Stimulated activated effector memory CD8-positive, alpha-beta T cell treated with anti-CD3 and anti-CD28 coated beads, Interleukin-12 subunit alpha, Interleukin-12 subunit beta, amount 100 ng/mL, for 72 hours (primary cell): Measurements from ENCODE around the gene NELL2.

Source experiments
- ATAC-seq: fragments of 150-1000 bp; cut with Tn5 transposase; 2 replicates; pipeline ENCODE4 v1.10.0; 2021
- DNase-seq, 2 donors: peaks; one replicate each; pipeline ENCODE4 v3.0.0; 2021 to 2022; ENCODE audit warnings: low spot score in 2 of 2
- H3K27ac Mint-ChIP-seq: one replicate; pipeline ENCODE4 v1.8.0; 2022; ENCODE audit warnings: mild to moderate bottlenecking, mixed read lengths
- H3K36me3 Mint-ChIP-seq: one replicate; pipeline ENCODE4 v1.8.0; 2022; ENCODE audit warnings: mild to moderate bottlenecking, mixed read lengths
- H3K4me1 Mint-ChIP-seq: one replicate; pipeline ENCODE4 v1.8.0; 2022; ENCODE audit warnings: mixed read lengths
- H3K4me3 Mint-ChIP-seq: one replicate; pipeline ENCODE4 v1.8.0; 2022; ENCODE audit warnings: mild to moderate bottlenecking, mixed read lengths
- H3K9me3 Mint-ChIP-seq: one replicate; pipeline ENCODE4 v1.8.0; 2022; ENCODE audit warnings: mixed read lengths

NELL2 gene

GRCh38 chr12:44654646-44655639 lies 221.2 kb downstream of the NELL2 start:
- H3K9me3 Mint-ChIP-seq = no peaks in the 10 kb centered on the region
- no peak overlapping the region for H3K27ac Mint-ChIP-seq
- H3K4me1 Mint-ChIP-seq = peaks cover 13% of the 10 kb centered on the region
- no peaks in the 10 kb centered on the region for H3K36me3 Mint-ChIP-seq
- H3K4me3 Mint-ChIP-seq = no peak overlapping the region
- DNase-seq = no peak
- ATAC-seq = peak; percentile 37

- no peaks in the 10 kb centered on the region for H3K36me3 Mint-ChIP-seq
- no peak overlapping the region for H3K4me3 Mint-ChIP-seq
- H3K9me3 Mint-ChIP-seq = no peaks in the 10 kb centered on the region
- no peak overlapping the region for H3K27ac Mint-ChIP-seq
- ATAC-seq = peak; percentile 64
- H3K4me1 Mint-ChIP-seq = peaks cover 13% of the 10 kb centered on the region
- no peak for DNase-seq
Observed at GRCh38 chr12:44653861-44654527, 222.1 kb downstream of the NELL2 start.

GRCh38 chr12:44649693-44650092 lies 226.4 kb downstream of the NELL2 start:
- H3K27ac Mint-ChIP-seq = no peak overlapping the region
- peaks cover 11% of the 10 kb centered on the region for H3K4me1 Mint-ChIP-seq
- no peaks in the 10 kb centered on the region for H3K9me3 Mint-ChIP-seq
- ATAC-seq (no peak), DNase-seq (no peak)
- no peaks in the 10 kb centered on the region for H3K36me3 Mint-ChIP-seq
- H3K4me3 Mint-ChIP-seq = no peak overlapping the region

GRCh38 chr12:44647917-44648690 lies 228.0 kb downstream of the NELL2 start:
- ATAC-seq = peak; percentile 47
- H3K27ac Mint-ChIP-seq = no peak overlapping the region
- H3K36me3 Mint-ChIP-seq = no peaks in the 10 kb centered on the region
- H3K9me3 Mint-ChIP-seq = no peaks in the 10 kb centered on the region
- no peaks in the 10 kb centered on the region for H3K4me1 Mint-ChIP-seq
- no peak overlapping the region for H3K4me3 Mint-ChIP-seq
- no peak for DNase-seq

- no peak overlapping the region for H3K27ac Mint-ChIP-seq
- no peaks in the 10 kb centered on the region for H3K4me1 Mint-ChIP-seq
- DNase-seq (no peak), ATAC-seq (no peak)
- no peak overlapping the region for H3K4me3 Mint-ChIP-seq
- H3K36me3 Mint-ChIP-seq = peaks cover 8% of the 10 kb centered on the region
- H3K9me3 Mint-ChIP-seq = no peaks in the 10 kb centered on the region
Observed at GRCh38 chr12:44640427-44641190, 235.5 kb downstream of the NELL2 start.

- ATAC-seq (no peak), DNase-seq (no peak)
- H3K36me3 Mint-ChIP-seq = peaks cover 8% of the 10 kb centered on the region
- no peaks in the 10 kb centered on the region for H3K9me3 Mint-ChIP-seq
- no peaks in the 10 kb centered on the region for H3K4me1 Mint-ChIP-seq
- H3K4me3 Mint-ChIP-seq = no peak overlapping the region
- H3K27ac Mint-ChIP-seq = no peak overlapping the region
Observed at GRCh38 chr12:44637875-44638274, 238.2 kb downstream of the NELL2 start.

GRCh38 chr12:44628180-44628579 lies 247.9 kb downstream of the NELL2 start:
- no peak for DNase-seq
- H3K9me3 Mint-ChIP-seq = no peaks in the 10 kb centered on the region
- H3K27ac Mint-ChIP-seq = no peak overlapping the region
- no peak for ATAC-seq
- no peaks in the 10 kb centered on the region for H3K4me1 Mint-ChIP-seq
- peaks cover 5% of the 10 kb centered on the region for H3K36me3 Mint-ChIP-seq
- no peak overlapping the region for H3K4me3 Mint-ChIP-seq

- H3K9me3 Mint-ChIP-seq = no peaks in the 10 kb centered on the region
- no peak for ATAC-seq
- no peak overlapping the region for H3K27ac Mint-ChIP-seq
- DNase-seq = no peak
- no peaks in the 10 kb centered on the region for H3K4me1 Mint-ChIP-seq
- peaks cover 5% of the 10 kb centered on the region for H3K36me3 Mint-ChIP-seq
- H3K4me3 Mint-ChIP-seq = no peak overlapping the region
Observed at GRCh38 chr12:44627387-44628166, 248.5 kb downstream of the NELL2 start.

- no peaks in the 10 kb centered on the region for H3K9me3 Mint-ChIP-seq
- no peak for ATAC-seq
- no peak overlapping the region for H3K27ac Mint-ChIP-seq
- peaks cover 5% of the 10 kb centered on the region for H3K36me3 Mint-ChIP-seq
- no peak for DNase-seq
- no peak overlapping the region for H3K4me3 Mint-ChIP-seq
- no peaks in the 10 kb centered on the region for H3K4me1 Mint-ChIP-seq
Observed at GRCh38 chr12:44626883-44627282, 249.2 kb downstream of the NELL2 start.

GRCh38 chr12:44618946-44619345 lies 257.2 kb downstream of the NELL2 start:
- H3K4me1 Mint-ChIP-seq = no peaks in the 10 kb centered on the region
- no peak overlapping the region for H3K27ac Mint-ChIP-seq
- H3K4me3 Mint-ChIP-seq = no peak overlapping the region
- ATAC-seq (no peak), DNase-seq (no peak)
- H3K9me3 Mint-ChIP-seq = no peaks in the 10 kb centered on the region
- no peaks in the 10 kb centered on the region for H3K36me3 Mint-ChIP-seq

- H3K4me3 Mint-ChIP-seq = no peak overlapping the region
- H3K27ac Mint-ChIP-seq = no peak overlapping the region
- DNase-seq = no peak
- no peaks in the 10 kb centered on the region for H3K36me3 Mint-ChIP-seq
- ATAC-seq = no peak
- H3K9me3 Mint-ChIP-seq = no peaks in the 10 kb centered on the region
- H3K4me1 Mint-ChIP-seq = no peaks in the 10 kb centered on the region
Observed at GRCh38 chr12:44616402-44616801, 259.7 kb downstream of the NELL2 start.

- no peak overlapping the region for H3K4me3 Mint-ChIP-seq
- ATAC-seq = no peak
Observed at GRCh38 chr12:44611538-44611937, 264.6 kb downstream of the NELL2 start.

GRCh38 chr12:44603701-44604100 lies 272.4 kb downstream of the NELL2 start:
- DNase-seq (no peak), ATAC-seq (no peak)
- no peak overlapping the region for H3K4me3 Mint-ChIP-seq
- no peaks in the 10 kb centered on the region for H3K9me3 Mint-ChIP-seq
- no peak overlapping the region for H3K27ac Mint-ChIP-seq
- peaks cover 20% of the 10 kb centered on the region for H3K36me3 Mint-ChIP-seq
- no peaks in the 10 kb centered on the region for H3K4me1 Mint-ChIP-seq

More at GRCh38 chr12:44611538-44611937, 264.6 kb downstream of the NELL2 start:
- Mint-ChIP-seq H3K36me3 (peaks cover 22% of the 10 kb centered on the region), H3K27ac (no peak overlapping the region), H3K9me3 (no peaks in the 10 kb centered on the region), H3K4me1 (no peaks in the 10 kb centered on the region)
- no peak for DNase-seq

- no peaks in the 10 kb centered on the region for H3K4me1 Mint-ChIP-seq
- ATAC-seq = no peak
- no peak overlapping the region for H3K27ac Mint-ChIP-seq
- no peak overlapping the region for H3K4me3 Mint-ChIP-seq
- H3K36me3 Mint-ChIP-seq = no peaks in the 10 kb centered on the region
- H3K9me3 Mint-ChIP-seq = no peaks in the 10 kb centered on the region
- no peak for DNase-seq
Observed at GRCh38 chr12:44592626-44593025, 283.5 kb downstream of the NELL2 start.
